GM21529 (cell line): Measurements from ENCODE around the gene P3H2.
"Not testable (repeated sequence)": the region's sequence is repeated elsewhere in the genome, so short reads cannot be mapped to it uniquely, and the experiment has no call there.

Source experiments
- ATAC-seq: cut with Tn5 transposase; IDR thresholded peaks from one replicate; pipeline ENCODE4 v1.9.1; 2021; ENCODE audit not compliant: unreplicated experiment

The P3H2 gene

DNA sequence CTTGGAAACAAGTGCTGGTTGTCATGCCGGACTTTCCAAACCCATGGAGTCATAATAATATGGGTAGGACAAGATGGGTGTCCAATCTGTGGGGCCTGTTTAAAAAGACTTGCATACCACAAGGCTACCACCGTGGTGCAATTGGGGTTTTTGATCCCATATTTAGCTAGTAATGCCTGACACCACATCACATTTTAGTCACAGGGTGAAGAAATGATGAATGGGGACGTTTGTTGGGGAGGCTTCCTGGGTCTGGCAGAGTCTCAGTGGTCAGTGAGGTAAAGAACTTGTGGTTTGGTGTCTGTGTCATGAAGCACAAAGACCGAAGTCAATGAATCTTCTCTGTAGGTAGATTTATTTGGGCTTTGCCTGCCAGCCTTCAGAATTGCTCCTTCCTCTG is 31.0 kb downstream of the P3H2 start:
- ATAC-seq, result peak; percentile 63

DNA sequence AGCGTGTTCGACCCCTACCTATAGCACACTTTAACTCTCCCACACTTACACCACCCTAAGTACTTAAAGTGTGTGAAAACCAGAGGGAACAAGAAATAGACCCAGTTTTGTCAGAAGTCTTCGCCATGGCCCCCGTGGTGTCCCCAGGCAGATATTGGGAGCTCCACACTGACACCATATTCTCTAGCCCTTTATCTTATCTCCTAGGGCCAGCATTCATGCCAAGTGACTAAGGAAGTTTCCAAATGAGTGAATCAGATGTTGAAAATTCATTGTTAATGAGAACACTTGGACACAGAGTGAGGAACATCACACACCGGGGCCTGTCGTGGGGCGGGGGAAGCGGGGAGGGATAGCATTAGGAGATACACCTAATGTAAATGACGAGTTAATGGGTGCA is 31.8 kb downstream of the P3H2 start:
- ATAC-seq, result no peak

DNA sequence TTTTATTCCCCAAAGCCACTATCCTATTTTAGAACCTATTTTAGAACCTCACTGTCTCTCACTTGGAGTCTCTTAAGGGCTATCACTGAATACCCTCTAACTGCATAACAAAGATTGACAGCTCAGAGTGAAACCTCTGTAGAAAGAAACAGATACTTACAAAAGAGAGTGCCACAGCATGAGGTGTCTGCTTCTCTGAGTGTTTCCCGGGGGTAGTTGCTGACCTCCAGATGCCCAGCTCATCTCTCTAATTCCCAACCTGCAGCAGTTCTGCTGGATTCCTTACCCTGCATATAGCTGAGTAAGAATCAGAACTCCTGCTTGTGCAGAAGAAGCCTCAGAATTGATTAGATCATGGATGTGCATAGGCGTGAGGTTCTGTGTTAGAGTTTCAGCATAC is 34.5 kb downstream of the P3H2 start:
- ATAC-seq, result peak; percentile 70

DNA sequence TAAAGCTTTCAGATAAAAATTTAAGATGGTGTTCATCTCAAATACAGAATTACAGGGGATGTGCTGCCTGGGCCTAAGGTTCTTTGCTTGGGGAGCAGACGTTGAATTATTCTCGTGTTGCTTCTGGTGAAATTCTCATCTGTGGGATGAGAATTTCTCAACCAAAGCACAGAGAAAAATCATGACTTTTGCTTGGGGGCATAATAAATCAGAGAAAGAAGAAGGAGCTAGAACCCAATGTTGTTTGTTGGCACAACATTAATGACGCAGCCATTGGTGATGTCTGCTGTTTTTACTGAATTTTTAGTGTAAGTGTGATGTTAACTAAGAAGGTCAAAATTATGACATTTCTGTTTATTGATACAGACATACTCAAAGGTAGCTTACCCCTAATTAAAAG is 35.7 kb downstream of the P3H2 start:
- no peak for ATAC-seq

DNA sequence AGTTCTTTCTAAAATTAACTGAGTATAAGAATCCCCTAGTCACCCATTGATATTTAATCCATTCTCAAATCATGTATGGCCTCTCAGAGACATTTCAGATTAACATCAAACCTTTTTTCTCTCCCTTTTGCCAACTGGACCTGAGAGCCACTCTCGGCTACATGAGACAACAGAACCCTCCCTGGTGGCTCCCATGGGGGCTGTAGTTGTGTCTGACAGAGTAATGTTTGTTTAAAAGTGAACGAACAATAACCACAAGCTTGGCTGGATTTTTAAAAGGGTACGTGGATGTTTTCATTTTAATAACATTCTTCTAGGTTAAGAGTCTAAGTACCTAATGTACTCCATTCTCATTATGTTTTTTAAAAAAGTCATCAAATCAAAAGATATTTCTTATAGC is 37.1 kb downstream of the P3H2 start:
- no peak for ATAC-seq

DNA sequence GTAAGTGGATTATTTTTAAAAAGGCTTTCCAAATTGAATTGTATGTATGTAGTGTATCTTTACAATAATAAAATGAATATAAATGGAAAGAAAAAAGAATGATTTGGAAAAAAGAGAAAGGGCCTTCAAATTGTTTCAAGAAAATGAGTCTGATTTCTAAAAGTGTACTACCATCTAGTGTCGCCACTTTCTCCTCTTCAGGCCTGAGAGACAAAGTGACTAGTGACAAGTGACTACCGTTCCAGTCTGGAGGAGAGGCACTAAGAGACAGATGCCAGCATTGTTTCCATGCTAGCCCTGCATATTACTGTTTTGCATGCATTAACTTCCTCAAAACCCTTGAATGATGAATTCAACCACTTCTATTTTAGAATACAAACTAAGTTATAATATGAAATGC is 39.3 kb downstream of the P3H2 start:
- no peak for ATAC-seq

DNA sequence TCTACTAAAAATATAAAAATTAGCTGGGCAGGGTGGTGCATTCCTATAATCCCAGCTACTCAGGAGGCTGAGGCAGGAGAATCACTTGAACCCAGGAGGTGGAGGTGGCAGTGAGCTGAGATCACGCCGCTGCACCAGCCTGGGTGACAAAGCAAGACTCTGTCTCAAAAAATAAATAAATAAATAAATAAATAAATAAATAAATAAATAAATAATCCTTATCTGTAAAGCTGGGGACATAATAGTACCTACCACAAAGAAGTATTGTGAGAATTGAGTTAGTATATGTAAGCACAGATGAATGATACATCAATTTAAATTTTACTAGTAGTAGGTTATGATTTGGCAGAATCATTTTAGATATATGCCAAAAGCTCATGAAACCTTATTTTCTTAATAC is 41.5 kb downstream of the P3H2 start:
- not testable (repeated sequence) for ATAC-seq

DNA sequence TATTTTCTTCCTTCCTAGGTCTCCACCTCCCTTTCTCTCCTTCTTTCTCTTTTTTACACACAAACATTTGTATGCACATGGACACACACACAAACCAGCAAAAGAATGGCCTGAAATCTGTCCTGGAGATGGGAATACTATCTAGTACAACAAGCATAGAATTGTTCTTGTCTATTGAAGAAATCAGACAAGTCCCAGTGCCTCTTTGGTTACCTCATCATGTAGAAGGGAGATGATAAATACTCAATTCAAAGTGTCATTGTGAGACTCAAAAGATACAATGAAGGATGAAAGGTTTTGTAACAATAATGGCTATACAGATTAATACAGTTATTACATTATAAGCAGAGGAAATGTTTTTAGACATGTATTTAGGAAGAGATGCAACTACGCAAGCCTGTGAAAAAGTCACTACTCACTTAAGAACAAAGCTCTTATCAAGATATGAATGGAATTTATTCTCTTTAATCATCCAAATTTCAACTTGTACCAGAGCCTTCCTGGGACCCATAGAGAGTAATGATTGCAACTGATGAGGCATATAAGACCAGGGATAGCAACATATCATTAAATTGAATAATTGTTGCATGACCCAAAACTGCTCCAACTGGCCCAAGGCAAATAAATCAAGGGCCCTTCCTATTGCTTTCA is 43.2 kb downstream of the P3H2 start:
- ATAC-seq, result no peak

DNA sequence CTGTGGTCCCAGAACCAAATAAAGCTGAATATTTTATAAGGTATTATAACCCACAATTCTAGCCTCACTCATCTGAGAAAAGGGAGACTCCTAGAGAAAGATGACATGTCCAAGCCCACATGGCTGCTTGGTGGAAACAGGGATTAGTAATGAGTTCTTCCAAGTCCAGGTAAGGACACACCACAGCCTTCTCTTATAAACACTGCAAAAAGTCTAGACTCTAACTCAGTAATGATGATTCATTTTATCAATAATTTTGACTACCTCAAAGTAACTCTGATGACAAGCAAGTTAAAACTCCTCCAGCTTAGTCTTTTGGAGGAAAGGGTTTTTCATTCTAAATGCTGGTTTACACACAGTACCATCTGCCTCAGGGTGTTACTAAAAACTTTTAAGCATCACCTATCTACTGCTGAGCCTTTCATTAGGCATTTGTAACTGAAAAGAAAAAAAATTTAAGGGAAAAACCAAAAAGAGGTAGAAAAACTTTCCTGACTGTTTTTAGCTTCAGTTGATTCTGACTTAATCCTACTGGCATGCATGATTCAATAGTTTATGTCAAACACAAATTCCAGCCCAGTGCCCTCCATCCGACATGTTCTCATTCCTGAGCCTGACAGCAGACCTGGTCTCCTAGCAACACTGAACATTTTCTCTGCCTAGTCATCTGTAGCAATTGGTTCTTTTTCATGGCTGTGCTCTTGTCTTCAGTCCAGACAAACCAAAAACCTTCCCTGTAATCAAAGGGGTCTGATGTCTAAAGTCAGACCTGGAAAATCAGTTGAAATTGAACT is 43.9 kb downstream of the P3H2 start:
- ATAC-seq, result no peak

DNA sequence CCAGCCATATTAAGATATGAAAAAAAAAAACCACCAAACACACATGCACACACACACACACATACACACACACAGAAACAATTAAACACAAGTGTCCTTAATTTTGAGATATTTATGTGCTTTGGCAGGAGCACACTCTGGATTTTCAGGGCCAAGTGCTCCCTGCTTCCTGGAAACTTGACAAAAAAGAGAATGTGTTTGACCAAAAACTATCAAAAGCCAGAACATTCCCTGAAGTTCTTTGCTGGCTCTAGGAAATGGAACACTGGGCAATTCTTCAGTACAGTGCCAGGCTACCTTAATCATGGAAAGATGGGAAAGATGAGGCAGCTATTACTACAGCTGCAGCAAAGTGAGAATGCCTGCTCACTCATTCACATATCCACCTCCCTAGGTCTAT is 44.6 kb downstream of the P3H2 start:
- no peak for ATAC-seq

DNA sequence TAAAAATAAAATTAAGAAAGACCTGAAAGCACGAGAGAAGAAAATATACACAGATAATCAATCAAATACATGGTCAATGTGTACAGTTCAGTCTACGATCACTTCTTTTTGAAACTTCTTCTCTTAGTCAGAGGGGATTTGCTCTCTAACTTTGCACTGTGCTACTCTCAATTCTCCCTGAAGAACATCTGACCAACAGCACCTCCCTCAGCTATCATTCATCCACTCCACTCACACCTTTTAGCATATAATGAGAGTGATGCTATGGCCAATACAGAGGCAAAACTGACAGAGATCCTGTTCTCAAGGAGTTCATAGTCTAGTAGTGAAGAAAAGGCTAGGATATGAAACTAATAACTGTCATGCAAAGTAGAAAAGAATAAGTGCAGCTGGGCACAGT is 45.9 kb downstream of the P3H2 start:
- ATAC-seq, result no peak

DNA sequence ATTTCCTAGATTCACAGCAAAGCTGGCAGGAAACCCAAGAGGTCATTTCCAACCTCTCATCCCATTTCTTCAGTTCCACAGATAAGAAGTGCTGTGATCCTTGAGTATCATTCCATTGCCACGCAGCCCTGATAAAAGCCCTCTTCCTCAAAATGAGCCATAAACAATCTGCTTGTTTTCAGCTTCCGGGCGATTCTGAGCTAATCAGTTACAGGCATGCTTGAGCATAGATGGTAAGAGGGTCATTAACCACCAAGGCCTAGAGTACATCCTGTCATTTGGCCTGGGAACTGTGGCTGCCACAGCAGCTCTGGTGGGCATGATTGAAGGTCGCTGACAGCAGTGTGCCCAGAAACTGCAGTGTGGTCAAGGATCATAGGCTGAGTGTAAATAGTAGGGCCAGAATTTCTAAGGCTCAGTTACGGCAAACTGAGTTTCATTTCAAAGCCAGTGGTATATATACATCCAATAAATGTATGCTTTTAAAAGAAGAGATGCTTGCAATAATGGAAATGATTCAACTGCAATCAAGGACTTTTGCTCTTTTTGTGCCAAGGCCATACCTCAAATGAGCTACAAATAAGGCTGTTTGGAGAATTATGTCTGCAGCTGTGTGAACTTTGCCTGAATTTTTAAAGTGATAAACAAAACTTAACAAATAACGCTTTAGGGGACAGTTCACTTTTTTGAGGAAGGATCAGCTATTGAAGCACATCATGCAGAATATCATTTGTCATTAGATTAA is 47.3 kb downstream of the P3H2 start:
- ATAC-seq, result no peak

DNA sequence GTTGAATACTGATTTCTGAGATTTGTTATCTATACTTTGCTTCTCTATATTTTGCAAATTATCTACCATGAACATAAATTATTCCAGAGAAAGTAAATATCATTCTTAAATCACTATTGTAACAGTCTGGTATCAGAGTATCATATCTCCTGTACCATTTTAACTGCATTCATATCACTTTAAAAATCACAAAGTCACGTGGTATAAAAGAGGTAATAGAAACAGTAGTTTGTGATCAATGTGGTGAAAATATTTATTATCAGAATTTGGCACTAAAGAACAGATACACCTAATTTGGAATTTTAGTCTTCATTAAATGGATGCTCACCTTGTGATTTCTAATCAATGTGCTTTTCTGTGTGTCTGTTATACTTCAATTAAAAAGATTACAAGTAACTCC is 47.8 kb downstream of the P3H2 start:
- ATAC-seq, result no peak

DNA sequence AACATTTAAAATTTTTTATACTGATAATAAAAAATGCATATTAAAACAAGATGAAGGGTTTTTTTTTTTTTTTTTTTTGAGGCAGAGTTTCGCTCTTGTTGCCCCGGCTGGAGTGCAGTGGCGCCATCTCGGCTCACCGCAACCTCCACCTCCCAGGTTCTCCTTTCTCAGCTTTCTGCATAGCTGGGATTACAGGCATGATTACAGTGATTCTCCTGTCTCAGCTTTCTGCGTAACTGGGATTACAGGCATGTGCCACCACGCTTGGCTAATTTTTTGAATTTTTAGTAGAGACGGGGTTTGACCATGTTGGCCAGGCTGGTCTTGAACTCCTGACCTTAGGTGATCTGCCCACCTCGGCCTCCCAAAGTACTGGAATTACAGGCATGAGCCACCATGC is 48.8 kb downstream of the P3H2 start:
- ATAC-seq, result not testable (repeated sequence)

DNA sequence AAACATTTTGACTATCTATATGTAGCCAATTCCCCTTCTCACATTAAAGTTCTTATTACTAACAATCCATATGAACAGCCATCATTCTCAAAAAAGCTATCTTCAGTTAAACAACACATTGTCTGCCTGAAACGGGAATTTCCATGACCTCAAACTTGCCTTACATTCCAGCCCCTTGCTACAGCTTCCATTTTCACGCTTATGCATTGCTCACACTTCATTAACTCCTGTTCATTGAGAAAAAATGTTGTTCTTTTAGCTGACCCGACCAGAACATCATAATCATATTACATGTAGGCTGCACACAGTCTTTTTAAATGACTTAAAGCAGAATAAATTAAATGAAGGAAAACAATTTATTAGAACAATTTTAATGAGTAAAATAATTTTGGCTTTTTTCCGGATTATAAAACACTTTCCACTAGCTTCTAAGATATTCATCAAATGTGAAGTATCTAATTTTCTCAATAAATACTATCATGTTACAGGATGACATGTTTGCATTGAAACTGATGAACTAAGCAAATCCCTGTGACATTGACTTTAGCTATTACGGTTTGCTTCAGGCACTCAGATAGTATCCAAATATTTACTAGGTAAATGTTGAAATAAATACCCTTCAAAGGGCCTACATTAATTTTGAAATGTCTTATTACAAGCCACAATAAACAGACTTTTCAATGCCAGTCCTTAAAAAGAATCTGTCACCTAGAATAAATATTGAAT is 49.9 kb downstream of the P3H2 start:
- ATAC-seq, result no peak

DNA sequence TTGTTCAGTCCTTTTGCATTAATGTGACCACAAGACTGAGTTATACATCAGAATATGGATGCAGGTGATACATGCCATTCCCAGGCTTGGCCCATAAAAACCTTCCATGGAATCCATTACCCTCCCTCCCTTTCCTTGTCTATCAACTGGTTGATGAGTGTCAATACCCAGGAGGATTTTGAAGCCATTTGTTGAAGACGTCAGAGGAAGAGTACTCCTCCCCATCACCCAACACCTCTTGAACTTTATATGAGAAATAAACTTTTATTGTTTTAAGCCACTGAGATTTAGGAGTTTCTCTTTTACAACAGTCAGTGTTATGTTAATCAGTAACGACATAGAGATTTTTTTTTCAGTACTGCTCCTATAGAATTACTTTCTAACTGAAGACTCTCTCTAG is 55.5 kb downstream of the P3H2 start:
- ATAC-seq, result no peak

DNA sequence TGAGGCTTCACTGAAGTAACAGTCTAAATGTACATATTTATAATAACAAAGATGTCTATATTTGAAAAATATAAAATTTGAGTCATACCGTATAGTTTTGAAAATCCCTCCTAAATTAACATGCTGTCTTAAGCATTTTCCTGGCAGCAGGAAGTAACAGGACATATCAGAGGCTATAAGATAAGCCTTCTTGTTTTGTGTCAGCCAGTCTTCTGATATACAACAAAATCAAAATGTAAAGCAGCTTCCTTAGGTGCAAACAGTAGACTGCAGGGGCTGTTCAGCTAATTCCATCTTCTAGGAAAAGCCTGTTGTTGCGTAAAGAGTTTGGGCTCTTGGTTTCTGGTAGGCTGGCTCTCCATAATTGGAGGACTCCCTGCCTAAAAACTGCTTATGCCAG is 56.0 kb downstream of the P3H2 start:
- ATAC-seq, result no peak

DNA sequence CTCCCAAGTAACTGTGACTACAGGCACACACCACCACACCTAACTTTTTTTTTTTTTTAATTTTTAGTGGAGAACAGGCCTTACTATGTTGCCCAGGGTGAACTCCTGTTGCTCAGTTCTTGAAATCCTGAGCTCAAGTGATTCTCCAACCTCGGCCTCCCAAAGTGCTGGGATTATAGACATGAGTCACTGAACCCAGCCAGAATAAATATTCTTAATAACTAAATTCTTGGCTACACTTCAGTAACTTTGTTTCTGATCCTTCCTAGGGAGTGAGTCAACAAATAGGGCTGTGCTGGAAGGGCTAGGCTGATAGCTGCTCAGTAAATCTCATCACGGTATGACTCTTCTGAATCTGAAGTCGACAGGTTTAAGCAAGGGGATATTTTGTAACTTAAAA is 56.6 kb downstream of the P3H2 start:
- ATAC-seq, result no peak

DNA sequence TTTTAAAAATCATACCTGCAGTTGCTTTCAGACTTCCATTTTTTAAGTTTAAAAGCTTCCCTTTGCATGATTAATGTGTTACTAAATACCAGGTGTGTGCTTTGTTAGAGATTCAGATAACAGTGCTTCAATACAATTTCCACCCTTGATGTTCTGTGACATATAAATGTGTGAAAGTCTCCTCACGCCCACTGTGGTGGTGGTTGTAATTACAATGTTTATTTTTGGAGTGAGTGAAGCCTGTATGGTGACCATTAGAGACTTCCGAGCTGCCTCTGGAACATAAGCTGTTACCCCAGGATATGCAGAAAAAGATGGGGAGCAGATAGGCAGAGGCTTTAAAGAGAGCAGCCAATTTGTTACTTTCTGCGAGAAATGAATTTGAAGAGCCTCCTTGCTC is 57.2 kb downstream of the P3H2 start:
- no peak for ATAC-seq

DNA sequence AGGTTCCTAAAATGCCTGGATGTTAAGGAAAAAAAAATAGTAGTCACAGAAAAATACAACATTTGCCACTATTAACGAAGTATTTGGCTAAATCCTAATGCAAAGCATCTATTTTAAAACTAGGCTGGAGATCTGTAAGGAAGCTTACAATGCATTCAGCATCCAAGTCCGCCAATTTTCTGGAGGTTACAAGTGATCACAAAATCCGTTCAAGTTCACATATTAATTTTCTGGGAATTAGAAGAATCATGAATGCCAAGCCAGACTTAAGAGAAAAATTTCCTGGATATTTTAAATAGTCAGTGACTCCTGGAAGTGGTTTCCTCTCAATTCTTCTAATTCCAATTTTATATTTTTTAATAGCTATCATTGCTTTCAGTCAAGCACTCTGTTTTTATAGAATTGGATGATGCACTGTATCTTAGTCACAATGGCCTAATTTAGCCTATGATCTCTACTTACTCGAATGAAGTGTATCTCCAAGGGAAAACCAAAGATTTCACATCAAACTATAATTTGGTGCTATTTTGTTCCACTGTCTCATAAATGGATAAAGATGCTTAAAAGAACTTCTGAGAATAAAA is 60.4 kb downstream of the P3H2 start:
- no peak for ATAC-seq

DNA sequence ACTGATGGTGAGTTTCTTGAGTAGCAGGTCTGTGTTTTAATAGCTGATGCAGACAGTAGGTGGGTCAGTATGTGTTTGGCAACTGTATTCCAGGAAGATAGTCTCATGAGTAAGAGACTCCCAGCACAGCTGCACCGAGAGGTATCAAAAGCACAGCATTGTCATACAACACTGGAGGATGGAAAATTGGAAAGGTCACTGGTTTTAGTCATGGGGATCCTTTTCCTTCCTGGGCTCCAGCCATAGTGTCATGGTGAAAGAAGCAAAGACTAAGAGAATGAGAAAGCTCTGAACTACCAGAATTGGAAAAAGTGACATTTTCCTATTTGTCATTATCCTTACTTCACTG is 61.5 kb downstream of the P3H2 start:
- no peak for ATAC-seq
